ENCODE measurements around the gene DNAJB2. TPM values are rescaled to one million over a fixed set of nuclear protein-coding genes. Genes with fewer than 3 reads are reported as not detected.
"Not testable (repeated sequence)": the region's sequence is repeated elsewhere in the genome, so short reads cannot be mapped to it uniquely, and the experiment has no call there.

The DNAJB2 gene
- total RNA-seq, 1 experiment from 2014 or later = 43.1 TPM

DNA sequence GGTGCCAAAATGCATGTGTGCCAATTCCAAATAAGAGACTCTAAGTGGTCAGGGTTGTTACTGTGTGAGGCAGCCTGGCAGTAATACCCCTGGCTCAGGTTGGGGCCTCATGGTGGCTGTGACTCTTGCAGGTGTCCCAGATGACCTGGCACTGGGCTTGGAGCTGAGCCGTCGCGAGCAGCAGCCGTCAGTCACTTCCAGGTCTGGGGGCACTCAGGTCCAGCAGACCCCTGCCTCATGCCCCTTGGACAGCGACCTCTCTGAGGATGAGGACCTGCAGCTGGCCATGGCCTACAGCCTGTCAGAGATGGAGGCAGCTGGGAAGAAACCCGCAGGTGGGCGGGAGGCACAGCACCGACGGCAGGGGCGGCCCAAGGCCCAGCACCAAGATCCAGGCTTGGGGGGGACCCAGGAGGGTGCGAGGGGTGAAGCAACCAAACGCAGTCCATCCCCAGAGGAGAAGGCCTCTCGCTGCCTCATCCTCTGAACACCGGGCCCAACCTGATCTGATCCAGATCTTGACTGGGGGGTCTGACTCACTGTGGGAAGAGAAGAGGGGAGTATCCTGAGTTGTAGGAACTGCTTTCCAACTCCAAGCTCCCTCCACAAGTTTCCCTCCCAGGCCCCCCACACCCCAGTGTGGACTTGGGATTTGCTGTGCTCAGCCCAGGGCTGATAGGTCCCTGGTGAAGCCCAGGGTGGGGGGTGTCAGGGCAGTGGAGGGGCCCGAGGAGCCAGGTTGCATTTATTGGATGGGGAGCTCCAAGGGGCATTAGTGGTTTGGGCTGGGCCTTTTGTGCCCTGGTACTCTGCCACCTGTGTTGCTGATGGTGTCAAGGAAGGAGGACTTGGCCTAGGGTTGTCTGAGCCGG, 5.6 kb downstream of the DNAJB2 start:
- DNase-seq (ENCODE audit: low spot score) = no peak

DNA sequence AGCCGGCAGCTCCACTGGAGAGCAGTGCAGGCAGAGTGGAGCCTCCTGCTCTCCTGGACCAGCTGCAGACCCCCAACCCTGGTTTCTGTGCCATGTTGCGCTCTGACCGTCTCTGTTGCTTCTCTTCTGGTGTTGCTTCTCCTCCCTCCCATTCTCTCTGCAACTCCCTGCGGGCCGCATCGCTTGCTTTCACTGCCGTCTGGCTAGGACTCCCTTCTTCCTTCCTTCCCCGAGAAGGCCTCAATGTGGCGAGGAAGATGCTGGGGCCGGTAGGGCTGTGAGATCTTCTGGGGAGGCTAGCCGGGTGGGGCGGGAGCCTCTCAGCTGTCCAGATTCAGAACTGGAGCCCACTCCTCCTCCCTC, 6.2 kb downstream of the DNAJB2 start:
- no peak for DNase-seq (ENCODE audit: low spot score)

DNA sequence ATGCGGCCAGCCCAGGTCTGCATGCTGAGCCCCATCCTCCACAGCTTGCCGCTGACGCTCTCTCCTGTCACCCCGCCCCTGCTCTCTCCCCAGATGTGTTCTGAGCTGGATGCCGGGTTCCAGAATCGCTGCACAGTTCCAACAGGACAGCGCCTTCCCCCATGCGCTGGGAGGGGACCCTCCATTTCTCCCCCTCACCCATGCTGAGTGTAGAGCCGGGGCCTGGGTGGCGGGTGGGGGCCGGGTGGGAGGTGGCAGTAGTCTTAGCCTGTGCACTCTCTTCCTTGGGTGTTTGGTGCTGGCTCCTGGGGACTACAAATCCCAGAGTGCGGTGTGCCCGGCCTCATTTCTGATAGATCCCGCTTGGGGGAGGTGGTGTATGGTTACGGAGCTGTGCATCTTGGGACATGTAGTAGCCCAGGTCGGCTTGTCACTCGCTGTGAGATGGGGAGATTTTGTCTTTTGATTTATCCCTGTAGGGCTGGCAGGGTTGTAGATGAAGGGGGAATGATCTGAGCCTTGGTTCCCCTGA, 6.8 kb downstream of the DNAJB2 start:
- no peak for DNase-seq (ENCODE audit: low spot score)

DNA sequence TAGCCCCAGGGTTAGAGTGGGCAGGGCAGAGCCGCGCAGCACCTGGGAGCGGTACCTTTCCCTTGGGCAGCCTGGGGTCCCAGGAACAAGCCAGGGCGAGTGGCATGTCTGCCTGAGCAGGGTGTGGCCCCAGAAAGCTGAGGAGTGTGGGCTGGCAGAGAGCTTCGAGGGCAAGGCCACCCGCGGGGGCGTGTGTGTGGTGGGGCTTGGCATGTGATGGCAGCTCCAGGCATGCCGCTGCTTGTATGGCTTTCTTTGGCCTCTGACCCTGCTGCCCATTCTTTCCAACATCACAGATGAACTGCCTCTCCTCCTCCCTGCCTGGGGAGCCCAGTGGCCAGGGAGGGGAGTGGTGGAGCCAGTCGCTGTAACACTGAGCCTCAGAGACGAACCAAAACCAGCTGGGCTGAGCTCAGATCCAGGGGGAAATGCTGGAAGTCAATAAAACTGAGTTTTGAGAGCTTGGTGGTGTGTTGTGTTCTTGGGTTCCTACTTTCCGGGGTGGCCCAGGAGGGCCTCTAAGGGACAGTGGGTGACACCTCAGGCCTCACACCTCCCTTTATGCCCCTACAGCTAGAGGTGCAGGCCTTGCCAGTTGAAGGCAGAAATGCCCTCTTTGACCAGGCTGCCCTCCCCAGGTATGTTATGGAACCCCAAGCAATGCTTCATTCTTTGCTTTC, 7.4 kb downstream of the DNAJB2 start:
- no peak for DNase-seq (ENCODE audit: low spot score)

DNA sequence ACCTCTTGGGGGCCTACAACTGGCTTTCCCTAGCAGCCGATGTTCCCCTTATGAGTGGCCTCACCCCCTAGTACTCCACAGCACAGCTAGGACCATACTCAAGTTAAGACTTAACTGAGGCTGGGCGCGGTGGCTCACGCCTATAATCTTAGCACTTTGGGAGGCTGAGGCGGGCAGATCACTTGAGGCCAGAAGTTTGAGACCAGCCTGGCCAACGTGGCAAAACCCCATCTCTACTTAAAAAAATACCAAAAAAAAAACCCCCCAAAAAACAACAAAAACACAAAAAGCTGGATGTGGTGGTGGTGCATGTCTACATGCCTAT, 7.9 kb downstream of the DNAJB2 start:
- DNase-seq (ENCODE audit: low spot score) = not testable (repeated sequence)

DNA sequence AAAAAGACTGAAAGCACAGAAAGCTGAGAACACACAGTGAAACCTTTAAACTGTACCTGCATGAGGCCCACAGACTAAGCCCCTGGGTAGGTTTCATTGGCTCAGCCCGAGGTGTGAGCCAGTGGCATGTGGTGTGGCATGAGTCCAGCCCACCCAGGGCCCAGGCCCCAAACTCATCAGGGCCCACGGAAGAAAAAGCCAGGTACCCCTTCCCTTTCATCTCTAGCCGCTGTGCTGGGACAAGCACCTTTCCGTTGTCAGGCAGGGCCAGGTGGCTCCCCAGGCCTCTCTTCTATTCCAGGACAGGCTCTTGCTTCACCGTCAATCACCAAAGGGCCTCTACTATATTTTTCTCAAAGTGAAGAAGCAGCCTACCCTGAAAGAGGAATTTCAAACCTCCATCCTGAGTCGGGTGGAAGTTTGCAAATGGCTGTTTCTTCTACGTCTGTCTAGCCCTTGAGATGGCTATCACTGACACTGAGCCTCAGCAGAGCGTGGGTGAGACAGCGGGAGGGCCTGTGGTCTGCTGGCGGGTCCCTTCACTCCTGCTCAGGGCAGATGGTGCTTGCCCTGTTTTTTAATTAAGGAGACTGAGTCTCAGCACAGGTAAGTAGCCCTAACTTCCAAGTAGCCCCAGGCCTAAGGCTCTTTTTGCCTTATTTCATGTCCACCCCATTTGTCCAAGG, 8.6 kb downstream of the DNAJB2 start:
- DNase-seq (ENCODE audit: low spot score) = no peak

DNA sequence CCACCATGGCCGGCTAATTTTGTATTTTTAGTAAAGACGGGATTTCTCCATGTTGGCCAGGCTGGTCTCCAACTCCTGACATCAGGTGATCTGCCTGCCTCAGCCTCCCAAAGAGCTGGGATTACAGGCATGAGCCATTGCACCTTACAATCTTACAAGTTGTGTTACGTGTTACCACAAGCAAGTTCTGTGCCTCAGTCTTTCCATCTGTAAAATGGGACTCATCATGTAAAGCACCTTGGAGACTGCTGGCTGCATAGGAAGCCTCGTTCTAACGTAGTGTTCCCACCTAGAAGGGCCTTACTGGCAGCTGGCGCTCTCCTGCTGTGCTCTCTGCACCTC, 10.0 kb downstream of the DNAJB2 start:
- no peak for DNase-seq (ENCODE audit: low spot score)

DNA sequence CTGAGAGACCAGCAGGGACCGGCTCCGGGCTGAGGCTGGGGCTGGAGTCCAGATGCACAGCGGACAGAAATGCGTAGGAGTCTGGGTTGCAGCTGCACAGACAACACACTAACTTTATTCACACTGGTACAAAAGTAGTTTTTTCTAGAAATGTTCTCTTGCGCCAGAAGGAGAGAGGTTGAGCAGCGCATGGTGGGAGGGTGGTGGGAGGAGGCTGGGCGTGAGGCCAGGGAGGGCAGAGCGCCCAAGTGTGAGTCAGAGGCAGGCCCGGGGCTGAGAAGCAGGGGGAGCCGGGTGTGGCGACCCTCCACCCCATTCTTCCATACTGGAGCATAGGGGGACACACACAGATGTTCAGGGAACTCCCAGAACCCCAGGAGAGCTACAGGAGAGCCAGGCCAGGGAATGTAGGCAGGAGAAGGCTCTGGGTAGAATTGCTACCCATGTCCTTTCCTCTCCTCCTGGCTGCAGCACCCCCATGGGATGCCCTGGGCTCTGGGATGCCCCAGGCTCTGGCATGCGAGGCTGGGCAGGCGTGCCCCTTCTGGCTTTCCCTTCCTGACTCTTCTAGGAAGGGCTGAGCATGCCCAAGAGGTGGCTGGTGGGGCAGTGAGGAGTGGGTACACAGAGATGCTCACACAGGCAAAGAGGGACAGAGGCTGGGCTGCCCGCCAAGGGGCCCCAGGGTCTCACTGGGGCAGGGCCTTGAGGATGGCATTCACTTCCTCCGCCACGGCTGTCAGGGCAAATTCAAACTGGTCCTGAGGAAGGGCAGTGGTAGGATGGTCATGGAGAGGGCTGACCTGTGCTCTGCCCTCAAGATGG, 10.6 kb downstream of the DNAJB2 start:
- DNase-seq (ENCODE audit: low spot score) = peak; percentile 26

DNA sequence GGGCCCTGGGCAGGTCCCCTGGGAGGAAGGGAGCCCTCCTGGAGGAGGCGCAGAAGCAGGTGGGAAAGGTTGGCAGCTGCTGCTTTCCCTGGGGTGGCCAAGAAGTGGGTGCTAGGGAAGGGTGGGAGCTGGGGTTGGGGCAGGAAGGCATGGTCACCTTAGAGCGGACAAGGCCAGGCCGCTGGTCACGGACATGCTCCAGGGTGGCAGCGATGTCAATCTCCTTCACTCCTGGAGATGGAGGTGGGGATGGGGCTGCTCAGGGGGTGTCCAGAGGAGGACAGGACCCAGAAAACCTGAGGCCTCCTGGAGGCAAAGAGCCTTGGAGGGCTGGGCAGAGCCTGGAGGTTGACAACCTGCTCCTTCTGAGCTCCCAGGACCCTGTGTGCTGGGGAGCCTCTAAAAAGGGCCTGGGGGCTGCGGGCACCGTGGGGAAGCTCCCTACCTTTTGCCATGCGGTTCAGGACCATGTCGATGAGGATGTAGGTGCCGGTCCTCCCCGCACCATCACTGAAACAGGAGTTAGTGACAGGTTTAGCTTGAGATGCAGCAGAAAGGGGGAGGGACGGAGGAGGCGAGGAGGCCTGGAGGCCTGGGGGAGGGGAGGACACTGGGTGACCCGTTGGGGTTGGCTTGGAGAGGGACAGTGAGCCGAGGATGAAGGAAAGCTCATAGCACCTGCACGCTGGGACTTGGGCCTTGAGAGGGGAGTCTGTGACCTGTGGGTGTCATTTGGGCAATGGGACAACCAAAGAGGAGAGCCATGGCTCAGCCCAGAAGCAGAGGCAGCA, 11.4 kb downstream of the DNAJB2 start:
- no peak for DNase-seq (ENCODE audit: low spot score)

DNA sequence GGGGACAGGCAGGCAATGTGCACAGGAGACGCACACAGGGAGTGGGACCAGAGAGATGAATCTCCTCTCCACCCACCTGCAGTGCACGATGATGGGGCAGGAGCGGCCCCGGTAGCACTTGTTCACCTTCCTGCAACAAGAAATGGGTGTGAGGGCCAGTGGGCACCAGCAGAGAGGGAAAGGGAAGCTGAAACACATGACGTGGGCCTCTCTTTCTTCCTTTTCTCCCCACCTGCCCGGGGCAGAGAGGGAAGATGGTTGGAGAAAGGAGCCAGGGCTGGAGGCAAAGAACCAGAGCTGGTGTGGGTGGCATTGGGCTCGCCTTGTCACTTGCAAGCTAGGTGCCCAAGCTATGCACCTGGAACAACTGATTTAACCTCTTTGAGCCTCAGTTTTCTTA, 12.2 kb downstream of the DNAJB2 start:
- DNase-seq (ENCODE audit: low spot score) = no peak

DNA sequence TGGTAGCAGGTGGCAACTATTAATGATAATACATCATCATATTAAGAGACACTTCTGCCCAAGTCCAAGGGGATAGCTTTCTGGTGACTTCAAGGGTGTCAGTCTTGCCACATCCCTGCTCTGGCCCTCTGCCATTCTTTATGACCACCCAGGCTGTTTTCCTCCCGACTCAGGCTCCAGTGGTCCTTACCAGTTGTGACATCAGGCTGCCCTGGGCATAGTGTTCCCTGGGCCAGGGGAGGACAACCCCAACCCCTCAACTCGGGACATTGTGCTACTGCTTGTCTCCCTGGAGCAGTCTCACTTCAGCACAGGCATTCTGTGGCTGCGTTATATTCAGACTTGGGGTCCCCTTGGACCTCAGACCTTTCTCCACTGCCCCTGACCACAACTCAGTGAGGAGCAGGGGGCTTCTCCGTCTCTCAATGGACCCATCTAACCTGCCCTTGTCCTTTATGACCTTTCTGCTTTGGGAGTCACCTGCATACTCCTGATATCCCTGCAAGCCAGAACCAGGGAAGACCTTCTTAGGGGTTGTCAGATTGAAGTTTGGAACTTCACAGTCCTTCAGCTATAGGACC, 12.8 kb downstream of the DNAJB2 start:
- DNase-seq (ENCODE audit: low spot score) = no peak

DNA sequence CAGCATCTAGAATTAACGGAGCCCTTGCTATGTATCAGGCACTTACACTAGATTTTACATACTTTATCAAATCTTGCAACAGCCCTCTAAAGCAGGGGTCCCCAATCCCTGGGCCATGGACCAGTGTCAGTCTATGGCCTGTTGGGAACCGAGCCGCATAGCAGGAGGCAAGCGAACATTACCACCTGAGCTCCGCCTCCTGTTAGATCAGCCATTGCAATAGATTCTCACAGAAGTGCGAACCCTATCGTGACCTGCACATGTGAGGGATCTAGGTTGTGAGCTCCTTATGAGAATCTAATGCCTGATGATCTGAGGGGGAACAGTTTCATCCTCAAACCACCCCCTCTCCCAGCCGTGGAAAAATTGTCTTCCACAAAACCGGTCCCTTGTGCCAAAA, 13.4 kb downstream of the DNAJB2 start:
- DNase-seq (ENCODE audit: low spot score) = no peak

DNA sequence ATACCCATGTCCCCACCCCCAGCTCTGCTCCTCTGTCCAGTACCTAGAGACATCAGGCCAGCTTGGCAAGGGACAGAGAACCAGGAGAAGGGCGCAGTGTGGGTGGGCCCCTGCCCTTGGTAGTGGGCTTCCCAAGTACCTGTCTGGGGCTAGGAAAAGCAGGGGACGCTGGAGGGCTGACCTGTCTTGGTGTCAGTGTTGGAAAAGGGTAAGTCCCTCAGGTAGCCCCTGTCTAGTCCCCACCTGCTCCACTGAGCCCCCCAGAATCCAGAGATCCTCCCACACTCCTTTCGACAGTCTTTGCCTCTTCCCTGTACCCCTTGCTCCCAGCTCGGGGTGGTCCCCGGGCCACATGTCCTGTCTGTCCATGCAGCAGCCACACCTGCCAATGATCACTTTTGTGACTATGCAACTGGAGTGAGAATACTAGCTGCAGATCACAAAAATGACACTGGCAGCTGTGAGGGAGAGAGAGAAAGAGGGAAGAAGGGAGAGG, 14.6 kb downstream of the DNAJB2 start:
- no peak for DNase-seq (ENCODE audit: low spot score)

DNA sequence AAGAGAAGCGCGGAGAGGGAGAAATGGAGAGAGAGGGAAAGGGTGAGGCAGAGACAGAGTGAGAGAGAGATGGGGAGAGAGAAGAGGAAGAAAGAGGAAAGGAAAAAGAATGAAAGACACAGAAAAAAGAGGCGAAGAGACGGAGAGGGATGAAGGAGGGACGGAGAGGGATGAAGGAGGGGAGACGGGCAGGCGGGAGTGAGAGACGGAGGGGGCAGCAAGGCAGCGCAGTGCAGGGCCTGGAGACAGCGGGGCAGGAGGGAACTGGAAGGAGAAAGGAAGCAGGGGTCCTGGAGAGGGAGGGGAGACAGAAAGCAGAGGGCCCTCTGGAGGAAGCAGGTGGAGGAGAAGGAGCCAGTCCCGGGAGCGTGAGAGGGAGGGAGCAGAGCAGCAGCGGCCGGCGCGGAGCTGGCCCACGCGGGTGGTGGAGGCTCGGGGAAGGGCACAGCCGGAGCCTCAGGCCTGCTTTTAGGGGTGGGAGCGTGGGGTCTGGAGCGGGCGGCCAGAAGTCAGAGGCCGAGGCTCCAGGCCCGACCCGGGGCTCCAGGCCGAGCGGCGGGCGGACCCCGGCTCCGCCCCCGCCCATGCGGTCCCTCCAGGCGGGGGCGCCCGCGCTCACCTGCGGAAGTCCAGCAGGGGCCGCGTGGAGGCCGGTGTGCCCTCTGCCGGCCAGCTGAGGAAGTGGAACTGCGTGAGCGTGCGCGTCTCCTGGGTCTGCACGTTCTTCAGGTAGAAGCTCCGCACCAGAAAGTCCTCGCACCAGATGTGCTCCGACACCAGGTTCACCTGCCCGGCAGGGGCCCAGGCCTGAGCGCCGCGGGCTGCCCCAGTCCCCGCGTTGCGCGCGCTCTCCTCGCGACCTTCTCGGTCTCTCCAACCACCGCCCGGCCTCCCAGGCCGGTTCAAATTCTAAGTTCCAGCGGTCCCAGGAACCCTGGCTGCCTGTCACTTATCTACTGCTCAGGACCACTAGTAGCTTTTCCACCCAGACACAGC, 15.5 kb downstream of the DNAJB2 start:
- DNase-seq (ENCODE audit: low spot score) = peak; percentile 88

DNA sequence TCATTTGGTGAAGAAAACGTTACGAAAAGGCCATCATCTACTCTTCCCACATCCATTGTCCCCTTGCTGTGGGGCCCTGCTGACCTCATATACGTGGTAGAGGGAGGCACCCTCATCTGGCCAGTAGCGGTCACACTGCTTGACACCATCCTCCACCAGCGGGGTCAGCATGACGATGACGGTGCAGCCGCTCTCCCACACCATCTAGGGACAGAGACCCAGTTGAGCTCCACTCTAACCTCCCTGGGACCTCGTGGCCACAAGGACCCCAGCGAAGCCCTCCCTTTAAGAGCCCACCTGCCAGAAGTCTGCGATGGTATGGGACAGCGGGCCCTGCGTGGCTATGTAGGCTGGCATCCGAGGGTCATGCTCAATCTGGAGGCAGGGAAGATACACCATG, 17.0 kb downstream of the DNAJB2 start:
- DNase-seq (ENCODE audit: low spot score) = no peak

DNA sequence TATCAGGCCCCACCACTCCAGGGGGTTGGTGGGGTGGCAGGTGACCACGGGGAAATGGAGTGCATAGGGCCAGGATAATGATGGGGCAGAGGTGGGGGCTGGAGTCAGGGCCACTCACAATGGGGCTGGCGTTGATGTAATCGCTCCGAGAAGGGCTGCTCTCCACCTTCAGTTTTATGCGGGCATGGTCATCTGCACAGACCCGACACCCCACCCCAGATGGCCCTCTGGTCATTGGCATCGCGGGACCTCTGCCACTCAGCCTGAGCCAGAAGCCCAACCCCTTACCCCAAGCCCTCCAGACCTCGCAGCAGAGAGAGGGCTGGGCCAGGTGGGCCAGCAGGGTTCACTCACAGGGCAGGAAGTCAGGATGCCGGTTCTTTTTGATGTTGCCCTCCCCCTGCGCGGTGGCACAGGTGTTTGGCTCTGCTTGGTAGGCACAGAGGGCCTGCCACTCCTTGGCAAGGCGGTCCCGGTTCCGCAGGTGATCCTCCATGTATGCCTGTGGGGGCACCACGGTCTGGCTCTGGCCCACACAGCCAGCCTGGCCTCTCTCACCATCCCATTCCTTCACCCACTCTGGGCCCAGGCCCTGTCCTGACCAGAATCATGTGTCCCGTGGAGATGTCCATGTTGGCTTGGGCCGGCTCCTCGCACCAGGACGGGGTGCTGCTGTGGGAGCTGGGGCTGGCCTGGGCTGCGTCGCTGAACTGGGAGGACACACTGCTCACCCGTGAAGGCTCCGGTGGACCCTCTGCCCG, 17.6 kb downstream of the DNAJB2 start:
- no peak for DNase-seq (ENCODE audit: low spot score)

DNA sequence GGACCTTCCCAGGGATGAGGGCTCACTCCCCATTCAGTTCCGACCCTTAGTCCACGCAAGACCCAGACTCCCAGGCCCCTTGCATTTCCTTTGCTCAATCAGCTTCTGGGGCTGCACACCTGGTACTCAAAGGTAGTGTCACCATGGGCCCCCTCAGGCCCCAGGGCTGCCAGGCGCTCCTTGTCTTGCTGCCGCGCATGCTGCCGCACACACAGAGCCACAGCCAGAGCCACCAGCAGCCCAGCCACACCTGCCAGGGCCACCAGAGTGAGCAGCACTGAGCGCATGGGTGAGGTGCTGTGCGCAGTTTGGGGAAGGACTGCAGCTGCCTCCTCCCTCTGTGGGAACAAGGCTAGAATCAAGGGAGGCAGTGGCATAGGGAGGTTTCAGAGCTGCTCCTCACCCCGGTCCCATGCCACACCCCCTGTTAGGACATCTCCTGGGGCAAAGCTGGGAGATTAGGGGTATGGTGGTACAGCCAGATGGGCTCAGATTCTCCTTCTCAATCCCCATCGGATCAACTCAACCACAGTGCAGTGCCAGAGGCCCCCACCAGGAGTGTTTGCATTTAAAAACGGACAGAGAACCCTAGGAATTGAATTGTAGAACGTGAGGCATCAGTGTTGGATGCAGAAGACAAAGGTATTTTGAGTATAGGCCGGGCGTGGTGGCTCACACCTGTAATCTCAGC, 18.7 kb downstream of the DNAJB2 start:
- no peak for DNase-seq (ENCODE audit: low spot score)

All from HT-29 (cell line).